Measurements from ENCODE around the gene DKKL1.

- no peak for TF ChIP-seq CSDC2 (CRISPR knock-in tag; IDR thresholded peaks at IDR 0.05)
- TF ChIP-seq ZNF565 (CRISPR knock-in tag; conservative IDR thresholded peaks at IDR 0.05; ENCODE audit: low read depth) = no peak
- no peak for TF ChIP-seq BACH2 (CRISPR knock-in tag; IDR thresholded peaks at IDR 0.05; ENCODE audit: borderline replicate concordance)
- TF ChIP-seq ZFP30 (CRISPR knock-in tag; IDR thresholded peaks at IDR 0.05) = no peak
- TF ChIP-seq GLIS3 (CRISPR knock-in tag; IDR thresholded peaks at IDR 0.05) = no peak
- TF ChIP-seq CSRNP3 (CRISPR knock-in tag; IDR thresholded peaks at IDR 0.05) = no peak
- no peak for TF ChIP-seq SNAI2 (CRISPR knock-in tag; IDR thresholded peaks at IDR 0.05)
- TF ChIP-seq ZNF8 (CRISPR knock-in tag; IDR thresholded peaks at IDR 0.05) = no peak
Observed at GRCh38 chr19:49366110-49366509, 2.4 kb downstream of the DKKL1 start.
